ENCODE data around the gene MACIR. TPM values are rescaled to one million over a fixed set of nuclear protein-coding genes. Genes with fewer than 3 reads are reported as not detected.
A peak's percentile ranks its signal among the peaks of the same experiment; 100 is the strongest.
"Not testable (repeated sequence)": the region's sequence is repeated elsewhere in the genome, so short reads cannot be mapped to it uniquely, and the experiment has no call there.

The MACIR gene, protein sequence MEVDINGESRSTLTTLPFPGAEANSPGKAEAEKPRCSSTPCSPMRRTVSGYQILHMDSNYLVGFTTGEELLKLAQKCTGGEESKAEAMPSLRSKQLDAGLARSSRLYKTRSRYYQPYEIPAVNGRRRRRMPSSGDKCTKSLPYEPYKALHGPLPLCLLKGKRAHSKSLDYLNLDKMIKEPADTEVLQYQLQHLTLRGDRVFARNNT
- 11.9 and 12.3 TPM in 2 replicates for total RNA-seq

DNA sequence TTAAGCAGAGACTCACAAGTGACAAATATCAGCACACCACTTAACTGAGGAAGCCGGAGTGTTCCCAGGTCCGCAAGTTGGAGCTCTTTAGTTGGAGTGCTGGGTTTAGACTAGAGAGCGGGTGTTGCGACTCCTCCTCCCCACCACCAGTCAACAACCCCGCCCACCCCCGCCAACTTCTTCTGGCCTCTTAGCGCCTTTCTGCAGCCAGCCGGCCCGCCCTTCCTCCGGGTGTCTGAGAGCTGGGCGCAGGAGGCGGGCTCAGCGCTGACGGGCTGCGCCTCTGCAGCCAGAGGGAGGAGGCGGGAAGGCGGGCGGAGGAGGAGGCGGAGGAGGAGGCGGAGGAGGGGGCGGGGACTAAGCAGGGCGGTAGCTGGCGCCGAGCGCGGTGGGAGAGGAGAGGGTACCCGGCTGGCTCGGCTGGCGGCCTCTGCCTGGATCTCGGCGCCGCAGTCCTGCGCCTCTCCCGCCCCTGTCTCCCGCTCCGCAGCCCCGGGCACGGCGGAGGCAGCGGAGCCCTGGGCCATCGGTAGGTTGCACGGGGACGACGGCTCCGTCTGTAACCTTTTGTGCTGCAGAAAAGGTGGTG lies at the start of gene MACIR:
Gene MACIR (plus strand): TSS at position 396 of the 589 bp plus-strand sequence. CDS start 17,157 bp downstream, outside the sequence.
- peak within 1 kb of the TSS; percentile 94 for H3K4me3 Mint-ChIP-seq
- intact Hi-C loops (cut with micrococcal nuclease): loop anchor here (1.0 to 5.0 kb wide), 4 partner anchors 83 to 501 kb away; partner anchors contain the start of genes GIN1, PAM and PPIP5K2
- no peaks in the 10 kb centered on the region for H3K36me3 Mint-ChIP-seq (ENCODE audit: low read depth)
- peak within 1 kb of the TSS; percentile 75 for H3K27ac Mint-ChIP-seq
- H3K27me3 Mint-ChIP-seq (ENCODE audit: insufficient read depth): peaks cover 19% of the 10 kb centered on the region
- no peaks in the 10 kb centered on the region for H3K9me3 Mint-ChIP-seq
- H3K4me1 Mint-ChIP-seq (ENCODE audit: low read depth): peaks cover 39% of the 10 kb centered on the region
- peak; percentile 92 for DNase-seq (ENCODE audit: low spot score)

DNA sequence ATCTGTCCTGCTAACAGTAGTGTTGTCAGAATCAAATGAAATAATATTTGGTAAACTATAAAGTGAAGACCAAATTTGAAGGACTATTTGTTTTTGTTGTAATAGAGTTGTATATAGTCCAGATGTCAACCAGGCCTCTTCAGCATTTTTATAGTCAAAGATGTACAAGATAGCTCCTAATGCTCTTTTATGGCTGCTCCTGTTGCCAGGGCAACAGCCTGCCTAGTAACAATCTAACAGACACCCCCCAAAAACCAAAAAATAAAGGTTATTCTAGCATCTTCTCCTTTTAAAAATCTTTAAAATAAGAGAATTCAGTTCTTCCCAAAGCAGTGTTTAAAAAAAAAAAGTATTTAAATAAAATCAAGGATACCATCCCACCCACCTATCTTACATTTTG lies 49.5 kb upstream of the MACIR start:
- Mint-ChIP-seq H3K4me3 (no peak overlapping the region), H3K4me1 (ENCODE audit: low read depth) (peaks cover 33% of the 10 kb centered on the region)

DNA sequence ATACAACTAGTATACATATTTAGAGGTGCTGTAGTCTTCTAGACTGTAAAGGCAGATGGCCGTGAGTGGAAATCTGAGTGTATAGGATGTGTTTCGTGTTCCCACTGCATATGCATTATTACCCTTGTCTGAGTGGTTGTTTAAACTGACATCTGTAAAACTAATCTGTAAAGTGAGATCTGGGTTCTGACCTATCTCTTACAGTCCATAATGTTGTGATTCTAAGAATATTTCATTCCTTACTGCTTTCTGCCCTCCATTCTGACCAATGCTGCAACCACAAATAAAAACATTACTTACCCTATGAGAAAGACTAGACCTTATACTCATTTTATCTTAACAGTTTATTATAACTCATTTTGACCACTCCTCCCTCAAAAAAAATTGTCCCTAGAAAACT lies 47.6 kb upstream of the MACIR start:
- Mint-ChIP-seq H3K4me3 (no peak overlapping the region), H3K27me3 (ENCODE audit: insufficient read depth) (no peaks in the 10 kb centered on the region), H3K9me3 (no peaks in the 10 kb centered on the region), H3K36me3 (ENCODE audit: low read depth) (peaks cover 17% of the 10 kb centered on the region), H3K4me1 (ENCODE audit: low read depth) (peaks cover 34% of the 10 kb centered on the region), H3K27ac (no peak overlapping the region)
- intact Hi-C loops (cut with micrococcal nuclease): no loop called here
- DNase-seq (ENCODE audit: low spot score): no peak

More for the DNA sequence above, 49.5 kb upstream of the MACIR start:
- H3K27ac Mint-ChIP-seq: no peak overlapping the region
- peaks cover 21% of the 10 kb centered on the region for H3K36me3 Mint-ChIP-seq (ENCODE audit: low read depth)
- H3K27me3 Mint-ChIP-seq (ENCODE audit: insufficient read depth): no peaks in the 10 kb centered on the region
- no peak for DNase-seq (ENCODE audit: low spot score)
- H3K9me3 Mint-ChIP-seq: peaks cover 4% of the 10 kb centered on the region
- intact Hi-C loops (cut with micrococcal nuclease): no loop called here

DNA sequence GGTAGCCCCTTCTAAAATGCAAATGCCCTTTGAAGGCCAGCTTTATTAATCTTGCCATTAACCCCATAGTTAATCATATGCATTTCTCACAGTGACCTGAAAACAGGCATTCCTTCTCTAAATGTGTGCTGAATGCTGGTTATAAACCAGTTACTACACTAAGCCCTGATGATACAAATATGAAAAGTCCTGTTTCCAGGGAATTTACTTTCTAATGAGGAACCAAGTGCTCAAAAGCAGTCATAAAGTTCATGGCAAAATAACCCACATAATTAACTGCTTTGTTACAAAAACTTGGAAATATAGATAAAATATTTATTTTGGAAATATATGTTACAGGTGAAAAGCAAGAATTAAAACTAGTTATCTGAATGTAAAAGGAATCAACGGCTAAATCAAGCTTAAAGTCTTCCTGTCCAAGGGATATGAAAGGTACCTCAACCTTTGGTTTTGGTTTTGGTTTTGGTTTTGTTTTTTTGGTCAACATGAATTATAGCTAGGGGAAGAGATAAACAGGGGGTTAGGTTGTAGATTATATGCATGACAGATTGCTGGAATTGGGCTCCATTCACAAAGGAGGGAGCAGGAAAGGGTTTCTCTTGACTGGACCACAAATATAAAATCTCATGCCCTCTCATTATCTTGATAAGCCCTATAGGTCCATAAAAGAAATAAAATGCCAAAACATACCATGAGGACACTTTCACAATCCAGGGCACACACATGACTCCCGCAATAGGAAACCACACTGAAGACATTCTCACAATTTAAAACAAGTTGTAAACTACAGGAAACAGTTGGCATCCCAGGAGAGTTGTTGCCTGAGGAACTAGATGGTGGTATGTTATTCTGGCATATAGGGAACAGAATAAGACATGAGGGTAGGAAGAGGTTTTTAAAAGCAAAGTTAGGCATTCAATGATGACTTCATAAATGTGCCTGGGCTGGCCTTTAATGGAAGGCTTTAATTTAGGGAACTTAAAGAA lies 46.7 kb upstream of the MACIR start:
- H3K36me3 Mint-ChIP-seq (ENCODE audit: low read depth): peaks cover 11% of the 10 kb centered on the region
- peak overlapping the region; percentile 57 for H3K27ac Mint-ChIP-seq
- H3K4me1 Mint-ChIP-seq (ENCODE audit: low read depth): peaks cover 39% of the 10 kb centered on the region
- H3K4me3 Mint-ChIP-seq: peak overlapping the region; percentile 7
- DNase-seq (ENCODE audit: low spot score): no peak
- H3K27me3 Mint-ChIP-seq (ENCODE audit: insufficient read depth): no peaks in the 10 kb centered on the region
- intact Hi-C loops (cut with micrococcal nuclease): no loop called here
- H3K9me3 Mint-ChIP-seq: no peaks in the 10 kb centered on the region

DNA sequence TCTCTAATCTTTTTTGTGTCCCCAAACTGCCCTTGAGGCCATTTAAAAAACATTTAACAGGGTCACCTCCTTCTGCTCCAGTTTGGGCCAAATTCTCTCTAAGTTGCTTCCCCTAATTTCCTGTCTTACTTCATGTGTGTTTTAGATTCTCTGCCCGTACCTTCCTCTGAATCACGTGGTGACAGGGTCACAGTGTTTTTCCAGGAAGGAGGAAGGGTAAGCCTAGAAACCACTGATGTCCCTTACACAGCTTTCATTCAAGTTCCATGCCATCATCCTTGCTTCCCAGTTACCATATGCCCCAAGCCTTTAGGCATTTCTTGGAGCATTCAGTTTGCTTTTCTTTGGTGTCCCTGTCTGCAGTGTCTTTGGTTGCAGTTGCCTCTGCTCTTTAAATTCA lies 42.4 kb upstream of the MACIR start:
- intact Hi-C loops (cut with micrococcal nuclease): no loop called here
- Mint-ChIP-seq H3K9me3 (no peaks in the 10 kb centered on the region), H3K36me3 (ENCODE audit: low read depth) (peaks cover 2% of the 10 kb centered on the region), H3K4me1 (ENCODE audit: low read depth) (peaks cover 19% of the 10 kb centered on the region), H3K27ac (no peak overlapping the region), H3K4me3 (no peak overlapping the region), H3K27me3 (ENCODE audit: insufficient read depth) (no peaks in the 10 kb centered on the region)
- no peak for DNase-seq (ENCODE audit: low spot score)

DNA sequence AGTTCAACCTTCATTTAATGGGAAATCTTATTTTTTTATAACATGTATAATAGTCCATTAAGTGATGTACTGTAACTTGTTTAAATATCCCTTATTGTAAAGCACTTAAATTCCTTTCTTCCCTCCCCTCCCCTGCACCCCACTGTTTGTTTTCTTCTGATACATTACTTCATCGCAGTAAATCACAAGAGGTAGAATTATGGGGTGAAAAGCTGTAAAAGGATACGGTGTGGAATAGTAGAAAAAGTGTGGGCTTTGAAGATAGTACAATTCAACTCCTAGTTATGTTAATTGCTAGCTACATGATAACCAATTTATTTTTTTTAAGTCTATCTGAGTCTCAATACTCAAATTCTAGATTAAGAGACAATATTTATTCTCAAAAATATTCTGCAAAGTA lies 41.9 kb upstream of the MACIR start:
- Mint-ChIP-seq H3K36me3 (ENCODE audit: low read depth) (peaks cover 2% of the 10 kb centered on the region), H3K4me3 (no peak overlapping the region), H3K27ac (no peak overlapping the region), H3K27me3 (ENCODE audit: insufficient read depth) (no peaks in the 10 kb centered on the region), H3K9me3 (no peaks in the 10 kb centered on the region), H3K4me1 (ENCODE audit: low read depth) (peaks cover 13% of the 10 kb centered on the region)
- DNase-seq (ENCODE audit: low spot score): no peak
- intact Hi-C loops (cut with micrococcal nuclease): loop anchor here (1.0 kb wide), 1 partner anchor 9 kb away; no protein-coding TSS in a partner anchor

DNA sequence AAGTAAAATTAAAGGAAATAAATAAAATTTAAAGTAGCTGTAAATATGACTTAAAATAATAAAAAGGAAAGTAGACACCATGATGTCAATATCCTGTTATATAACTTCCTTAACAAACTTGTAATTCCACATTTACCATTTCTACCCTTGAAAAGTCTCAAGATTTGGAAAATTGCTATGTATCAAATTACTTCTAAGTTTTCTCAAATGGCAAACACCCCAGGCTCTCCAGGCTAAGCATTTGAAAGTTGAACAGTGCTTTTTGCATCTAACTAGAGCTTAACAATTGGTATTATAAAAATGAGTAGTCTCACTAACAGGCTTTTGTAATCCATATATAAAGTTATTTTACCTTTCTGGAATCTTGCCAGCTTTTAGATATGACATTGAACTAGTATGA lies 41.5 kb upstream of the MACIR start:
- no peaks in the 10 kb centered on the region for H3K9me3 Mint-ChIP-seq
- no peaks in the 10 kb centered on the region for H3K27me3 Mint-ChIP-seq (ENCODE audit: insufficient read depth)
- intact Hi-C loops (cut with micrococcal nuclease): loop anchor here (1.0 kb wide), 1 partner anchor 10 kb away; no protein-coding TSS in a partner anchor
- H3K4me1 Mint-ChIP-seq (ENCODE audit: low read depth): peaks cover 9% of the 10 kb centered on the region
- no peak overlapping the region for H3K27ac Mint-ChIP-seq
- H3K4me3 Mint-ChIP-seq: no peak overlapping the region
- DNase-seq (ENCODE audit: low spot score): no peak
- peaks cover 2% of the 10 kb centered on the region for H3K36me3 Mint-ChIP-seq (ENCODE audit: low read depth)

DNA sequence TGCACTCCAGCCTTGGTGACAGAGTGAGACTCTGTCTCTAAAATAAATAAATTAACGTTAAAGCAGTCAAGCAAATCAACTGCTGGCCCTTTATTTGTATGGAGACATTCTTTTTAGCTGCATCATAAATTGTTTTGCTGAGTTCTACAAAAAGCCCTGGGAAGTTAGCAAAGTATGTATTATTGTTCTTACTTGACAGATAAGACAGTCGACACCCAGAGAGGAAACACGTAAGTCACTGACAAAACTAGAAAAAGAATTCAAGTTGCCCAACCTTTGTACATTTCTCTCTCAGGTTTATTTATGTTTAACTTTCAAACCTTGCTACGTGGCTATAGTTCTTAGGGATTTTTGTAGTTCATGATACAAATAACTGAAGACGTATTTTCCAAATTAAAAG lies 40.4 kb upstream of the MACIR start:
- Mint-ChIP-seq H3K9me3 (no peaks in the 10 kb centered on the region), H3K4me1 (ENCODE audit: low read depth) (peaks cover 6% of the 10 kb centered on the region), H3K36me3 (ENCODE audit: low read depth) (no peaks in the 10 kb centered on the region), H3K27me3 (ENCODE audit: insufficient read depth) (no peaks in the 10 kb centered on the region), H3K4me3 (no peak overlapping the region), H3K27ac (no peak overlapping the region)
- DNase-seq (ENCODE audit: low spot score): no peak
- intact Hi-C loops (cut with micrococcal nuclease): no loop called here

DNA sequence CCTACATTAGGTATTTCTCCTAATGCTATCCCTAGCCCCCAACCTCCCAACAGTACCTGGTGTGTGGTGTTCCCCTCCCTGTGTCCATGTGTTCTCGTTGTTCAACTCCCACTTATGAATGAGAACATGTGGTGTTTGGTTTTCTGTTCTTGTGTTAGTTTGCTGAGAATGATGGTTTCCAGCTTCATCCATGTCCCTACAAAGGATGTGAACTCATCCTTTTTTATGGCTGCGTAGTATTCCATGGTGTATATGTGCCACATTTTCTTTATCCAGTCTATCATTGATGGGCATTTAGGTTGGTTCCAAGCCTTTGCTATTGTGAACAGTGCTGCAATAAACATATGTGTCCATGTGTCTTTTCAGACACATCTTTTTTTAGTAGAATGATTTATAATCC lies 39.5 kb upstream of the MACIR start:
- intact Hi-C loops (cut with micrococcal nuclease); H3K4me1 Mint-ChIP-seq (ENCODE audit: low read depth); H3K4me3 Mint-ChIP-seq; H3K27ac Mint-ChIP-seq; DNase-seq (ENCODE audit: low spot score); H3K36me3 Mint-ChIP-seq (ENCODE audit: low read depth); H3K27me3 Mint-ChIP-seq (ENCODE audit: insufficient read depth); H3K9me3 Mint-ChIP-seq: not testable (repeated sequence)

DNA sequence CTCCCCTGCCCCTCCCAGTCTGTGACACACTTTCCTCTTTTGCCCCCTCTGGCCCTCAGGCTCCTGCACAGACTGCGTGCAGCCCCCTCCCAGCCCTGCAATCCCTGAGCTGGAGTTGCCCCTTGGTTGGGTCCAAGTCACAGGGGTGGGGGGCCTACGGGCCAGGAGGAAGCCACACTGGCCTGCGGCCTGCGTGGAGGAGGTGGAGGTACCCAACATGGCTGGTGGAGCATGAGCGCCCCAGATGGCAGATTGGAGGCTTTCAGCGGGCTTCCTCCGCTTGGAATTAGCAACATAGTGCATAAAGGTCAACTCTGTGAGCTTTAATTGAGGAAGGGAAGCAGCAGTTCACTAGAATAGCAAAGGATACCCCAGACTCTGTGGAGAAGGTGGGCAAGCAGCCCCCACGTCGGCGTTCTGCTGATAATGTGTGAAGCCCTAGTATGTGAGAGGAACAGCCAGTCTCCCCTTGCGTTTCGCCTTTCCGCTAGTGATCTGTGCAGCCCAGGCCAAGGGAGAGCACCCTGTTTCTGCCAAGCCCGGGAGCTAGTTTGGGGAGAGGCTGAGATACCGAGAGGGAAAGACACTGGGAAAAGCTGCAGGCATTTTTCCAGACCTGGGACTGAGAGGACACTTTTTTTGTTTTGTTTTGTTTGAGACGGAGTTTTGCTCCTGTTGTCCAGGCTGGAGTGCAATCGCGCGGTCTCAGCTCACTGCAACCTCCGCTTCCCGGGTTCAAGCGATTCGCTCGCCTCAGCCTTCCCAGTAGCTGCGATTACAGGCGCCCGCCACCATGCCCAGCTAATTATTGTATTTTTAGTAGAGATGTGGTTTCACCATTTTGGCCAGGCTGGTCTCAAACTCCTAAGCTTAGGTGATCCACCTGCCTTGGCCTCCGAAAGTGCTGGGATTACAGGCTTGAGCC lies 35.3 kb upstream of the MACIR start:
- H3K4me3 Mint-ChIP-seq: no peak overlapping the region
- intact Hi-C loops (cut with micrococcal nuclease): loop anchor here (10.0 kb wide), 2 partner anchors 178 to 438 kb away; no protein-coding TSS in a partner anchor

DNA sequence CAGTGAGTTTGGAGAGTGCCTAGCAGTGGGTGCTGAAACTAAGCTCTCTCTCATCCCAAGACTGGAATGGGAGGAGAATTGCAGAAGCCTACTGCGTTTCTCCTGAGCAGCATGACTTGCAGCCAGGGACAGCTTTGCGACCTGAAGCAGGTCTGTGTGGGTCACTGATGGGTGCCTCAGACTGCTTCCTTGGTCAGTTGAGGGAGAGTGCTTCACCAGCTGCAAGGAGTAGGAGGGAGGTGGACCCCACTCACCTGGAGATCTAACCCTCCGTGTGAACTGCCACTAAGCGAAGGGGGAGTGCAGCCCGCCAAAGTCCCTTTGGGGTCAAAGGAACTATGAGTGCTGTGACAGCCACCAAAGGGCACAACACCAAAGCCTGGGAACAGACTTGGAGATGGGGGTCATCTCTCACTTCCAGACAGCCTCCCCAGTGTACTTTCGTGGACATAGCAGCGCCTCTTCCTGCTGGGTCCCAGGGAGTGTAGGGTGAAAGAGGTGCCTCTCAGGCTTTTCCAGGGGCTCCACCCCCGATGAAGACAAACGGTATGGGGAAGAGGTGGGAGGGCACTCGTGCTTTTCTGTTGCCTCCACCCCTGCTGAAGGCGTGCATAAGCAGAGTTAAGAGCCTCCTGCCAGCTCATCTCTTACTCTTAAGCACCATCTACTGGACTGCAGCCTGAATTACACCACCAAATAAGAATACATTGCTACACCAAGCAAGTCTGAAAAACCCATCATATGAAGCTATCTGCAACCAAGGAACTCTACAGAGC lies 34.3 kb upstream of the MACIR start:
- no peak overlapping the region for H3K4me3 Mint-ChIP-seq
- intact Hi-C loops (cut with micrococcal nuclease): loop anchor here (1.0 to 10.0 kb wide), 6 partner anchors 85 to 688 kb away; partner anchors contain the start of genes GIN1 and PPIP5K2
- H3K36me3 Mint-ChIP-seq (ENCODE audit: low read depth): no peaks in the 10 kb centered on the region
- H3K27ac Mint-ChIP-seq: no peak overlapping the region
- peaks cover 23% of the 10 kb centered on the region for H3K27me3 Mint-ChIP-seq (ENCODE audit: insufficient read depth)
- DNase-seq (ENCODE audit: low spot score): peak; percentile 24
- no peaks in the 10 kb centered on the region for H3K9me3 Mint-ChIP-seq
- no peaks in the 10 kb centered on the region for H3K4me1 Mint-ChIP-seq (ENCODE audit: low read depth)

More for the DNA sequence above, 35.3 kb upstream of the MACIR start:
- Mint-ChIP-seq H3K36me3 (ENCODE audit: low read depth) (no peaks in the 10 kb centered on the region), H3K27me3 (ENCODE audit: insufficient read depth) (peaks cover 13% of the 10 kb centered on the region), H3K9me3 (no peaks in the 10 kb centered on the region), H3K27ac (no peak overlapping the region), H3K4me1 (ENCODE audit: low read depth) (no peaks in the 10 kb centered on the region)
- DNase-seq (ENCODE audit: low spot score): no peak
